GM21390 (cell line): ENCODE results near the gene GXYLT2.

Experiments used
- ATAC-seq: cut with Tn5 transposase; IDR thresholded peaks from one replicate; pipeline ENCODE4 v1.9.1; 2021; ENCODE audit not compliant: unreplicated experiment

The GXYLT2 gene

DNA sequence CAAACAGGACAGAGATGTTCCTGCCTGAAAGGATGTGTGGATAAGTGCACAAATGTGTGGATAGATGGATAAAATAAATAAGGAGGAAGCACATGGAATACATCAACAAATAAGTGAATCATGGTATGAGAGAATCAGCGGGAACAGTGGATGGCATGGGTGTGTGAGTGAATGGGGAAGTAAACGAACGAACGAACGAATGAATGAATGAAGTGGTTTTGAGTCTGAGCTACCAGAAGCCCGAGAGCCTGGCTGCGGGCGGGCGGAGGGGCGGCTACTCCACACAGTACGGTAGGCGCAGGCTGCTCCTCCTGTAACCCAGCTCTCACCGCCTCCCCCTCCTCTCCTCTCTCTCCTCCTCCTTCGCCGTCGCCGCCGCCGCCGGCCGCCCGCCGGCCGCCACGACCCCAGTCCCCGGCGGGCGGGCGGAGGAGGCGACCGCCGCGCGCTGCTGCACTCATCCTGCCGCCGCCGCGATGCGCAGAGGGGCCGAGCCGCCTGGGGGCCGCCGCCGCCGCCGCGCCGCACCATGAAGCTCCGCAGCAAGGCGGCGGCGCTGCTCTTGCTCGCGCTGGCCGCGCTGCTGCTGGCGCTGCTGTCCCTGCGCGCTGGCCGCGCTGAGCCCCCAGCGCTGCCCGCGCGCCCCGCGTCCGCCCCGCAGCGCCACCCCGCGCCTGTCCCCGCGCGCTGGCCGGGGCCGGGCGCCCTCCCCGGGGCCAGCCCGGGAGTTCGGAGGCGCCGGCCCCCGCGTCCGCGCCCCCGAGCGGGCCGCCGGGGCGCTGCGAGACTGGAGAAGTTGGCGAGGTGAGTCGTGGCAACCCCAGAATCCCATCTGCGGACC, at the start of gene GXYLT2:
GXYLT2 (plus strand) TSS at position 342 of the 841 bp plus-strand sequence; CDS start at position 530, 188 bp downstream.
- peak; percentile 71 for ATAC-seq

DNA sequence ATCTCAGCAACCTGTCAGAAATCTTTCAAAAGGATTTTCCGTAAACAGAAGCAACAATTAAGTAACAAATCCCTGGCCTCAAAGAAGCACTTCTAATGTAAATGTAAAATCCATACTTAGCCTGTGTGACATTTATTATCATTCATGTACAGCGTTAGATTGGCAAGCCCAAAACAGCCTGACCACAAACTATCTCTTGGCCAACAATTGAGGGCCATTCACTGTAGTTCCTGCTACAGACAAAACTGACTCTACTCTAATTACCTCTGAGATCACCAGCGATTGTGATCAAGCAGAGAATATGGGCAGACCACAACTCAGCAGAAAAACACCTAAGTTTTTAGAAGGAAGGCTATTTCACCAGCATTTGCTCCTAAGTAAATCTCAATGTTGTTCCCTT, 48.8 kb upstream of the GXYLT2 start:
- no peak for ATAC-seq

DNA sequence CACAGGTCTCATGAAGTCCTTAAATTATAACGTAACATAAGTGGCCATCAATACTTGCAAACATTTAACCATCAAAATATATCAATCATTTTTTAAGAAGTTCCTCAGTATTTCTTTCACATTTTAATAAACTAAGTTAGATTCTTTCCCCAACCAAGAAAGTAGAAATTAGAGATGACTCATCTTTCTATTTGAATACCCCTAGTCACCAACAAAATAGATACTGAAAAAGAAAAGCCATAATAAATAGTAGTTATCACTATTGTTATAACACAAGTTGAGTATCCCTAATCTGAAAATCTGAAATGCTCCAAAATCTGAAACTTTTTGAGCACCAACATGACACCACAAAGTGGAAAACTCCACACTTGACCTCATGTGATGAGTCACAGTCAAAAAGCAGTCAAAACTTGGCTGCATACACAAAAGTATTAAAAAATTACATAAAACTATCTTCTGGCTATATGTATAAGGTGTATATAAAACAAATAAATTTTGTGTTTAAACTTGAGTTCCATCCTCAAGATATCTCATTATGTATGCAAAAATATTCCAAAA, 43.3 kb upstream of the GXYLT2 start:
- peak; percentile 26 for ATAC-seq

- ATAC-seq: no peak
Measured at GRCh38 chr3:72846166-72846565, 41.7 kb upstream of the GXYLT2 start.

- ATAC-seq: no peak
Measured at GRCh38 chr3:72847282-72847681, 40.6 kb upstream of the GXYLT2 start.

GRCh38 chr3:72847751-72848702, 39.8 kb upstream of the GXYLT2 start, which contains the start of gene SHQ1:
Gene SHQ1, minus strand, starts transcription at chr3:72848445. Its CDS starts 105 bp downstream, at chr3:72848340.
- ATAC-seq: peak; percentile 88

GRCh38 chr3:72848703-72849081, 39.2 kb upstream of the GXYLT2 start:
- ATAC-seq: peak; percentile 50

DNA sequence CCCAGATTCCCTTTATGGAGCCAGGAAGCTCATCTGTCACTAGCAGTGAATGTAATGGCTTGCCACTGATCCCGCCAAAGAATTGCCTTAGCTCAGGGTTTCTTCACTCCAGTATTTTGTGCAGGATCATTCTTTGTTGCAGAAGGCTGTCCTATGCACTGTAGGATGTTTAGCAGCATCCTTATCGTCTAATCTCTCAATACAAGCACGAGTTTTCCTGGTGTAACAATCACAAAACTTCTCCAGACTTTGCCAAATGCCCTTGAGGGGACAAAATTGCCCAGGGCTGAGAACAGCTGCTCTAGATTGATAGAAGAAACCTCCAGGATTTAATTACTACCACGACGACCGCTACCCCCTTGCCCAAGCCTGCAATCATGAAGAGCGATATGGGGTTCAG, 32.8 kb upstream of the GXYLT2 start:
- ATAC-seq: no peak

DNA sequence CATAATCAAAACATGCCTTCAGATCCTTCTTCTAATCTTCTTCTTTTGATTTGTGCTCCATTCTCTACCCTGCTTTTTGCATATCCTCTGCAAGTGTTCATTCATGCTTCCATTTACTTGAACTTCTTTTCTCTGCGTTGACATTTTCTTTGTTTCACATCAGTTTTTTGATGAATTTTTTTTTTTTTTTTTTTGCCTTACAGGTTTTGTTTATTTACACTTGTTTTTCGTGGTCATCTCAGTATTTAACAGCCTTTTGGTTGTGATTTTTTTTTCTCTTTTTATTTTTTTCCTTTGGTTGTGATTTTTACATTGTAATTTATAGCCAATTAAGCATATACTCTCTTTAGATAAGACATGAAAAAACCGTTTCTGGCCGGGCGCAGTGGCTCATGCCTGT, 27.8 kb upstream of the GXYLT2 start:
- no peak for ATAC-seq

- ATAC-seq: no peak
Measured at GRCh38 chr3:72860846-72861245, 27.0 kb upstream of the GXYLT2 start.

- no peak for ATAC-seq
Measured at GRCh38 chr3:72862314-72863090, 25.3 kb upstream of the GXYLT2 start.

DNA sequence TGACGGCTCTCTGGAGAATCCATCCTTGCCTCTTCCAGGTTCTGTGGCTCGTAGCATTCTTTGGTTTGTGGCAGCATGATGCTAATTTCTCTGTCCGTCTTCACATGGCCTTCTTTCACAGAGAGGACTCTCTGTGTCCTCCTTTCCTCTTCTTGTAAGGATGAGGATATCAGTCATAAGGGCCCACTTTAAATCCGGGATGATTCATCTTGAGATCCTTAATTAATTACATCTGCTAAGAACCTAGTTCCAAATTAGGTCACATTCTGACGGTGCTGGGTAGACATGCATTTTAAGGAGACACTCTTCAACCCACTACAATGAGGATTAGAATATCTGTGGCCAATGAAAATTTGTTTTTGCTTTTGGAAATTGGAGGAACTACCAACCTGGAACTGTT, 15.7 kb upstream of the GXYLT2 start:
- ATAC-seq: no peak

- ATAC-seq: no peak
Measured at GRCh38 chr3:72887343-72887704, 522 bp upstream of the GXYLT2 start.

GRCh38 chr3:72888546-72889309, 882 bp downstream of the GXYLT2 start:
- no peak for ATAC-seq

- ATAC-seq: no peak
Measured at GRCh38 chr3:72889310-72890165, 1.7 kb downstream of the GXYLT2 start.

DNA sequence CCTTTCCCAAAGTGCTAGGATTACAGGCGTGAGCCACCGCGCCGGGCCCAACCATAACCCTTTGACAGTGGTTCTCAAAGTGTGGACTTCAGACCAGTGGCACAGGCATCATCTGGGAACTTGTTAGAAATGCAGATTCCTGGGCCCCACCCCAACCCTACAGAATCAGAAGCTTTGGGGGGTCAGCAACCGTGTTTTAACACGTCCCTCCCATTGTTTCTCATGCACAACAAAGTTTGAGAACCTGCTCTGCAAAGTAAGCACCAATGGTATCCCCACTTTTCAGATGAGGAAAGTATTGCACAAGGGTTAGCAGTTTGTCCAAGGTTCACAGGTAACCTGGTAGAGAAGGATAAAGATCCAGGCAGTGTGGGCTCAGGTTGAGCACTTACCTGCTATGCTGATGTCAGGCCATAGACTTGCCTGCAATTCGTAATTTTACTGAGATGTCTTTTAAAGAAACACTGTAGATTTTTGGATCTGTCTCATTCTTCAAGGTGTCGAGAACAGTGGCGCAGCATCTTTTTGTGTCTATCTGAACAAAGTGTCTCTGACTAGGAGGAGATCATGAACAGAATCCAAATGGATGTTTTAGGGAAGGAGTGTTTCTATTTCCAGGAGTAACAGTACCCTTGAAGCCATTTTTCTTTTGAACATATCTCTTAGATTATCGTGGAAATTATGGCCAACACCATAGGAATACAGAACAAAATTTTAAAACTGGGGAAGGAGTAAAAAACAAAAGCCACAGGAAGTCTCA, 2.5 kb downstream of the GXYLT2 start:
- no peak for ATAC-seq

DNA sequence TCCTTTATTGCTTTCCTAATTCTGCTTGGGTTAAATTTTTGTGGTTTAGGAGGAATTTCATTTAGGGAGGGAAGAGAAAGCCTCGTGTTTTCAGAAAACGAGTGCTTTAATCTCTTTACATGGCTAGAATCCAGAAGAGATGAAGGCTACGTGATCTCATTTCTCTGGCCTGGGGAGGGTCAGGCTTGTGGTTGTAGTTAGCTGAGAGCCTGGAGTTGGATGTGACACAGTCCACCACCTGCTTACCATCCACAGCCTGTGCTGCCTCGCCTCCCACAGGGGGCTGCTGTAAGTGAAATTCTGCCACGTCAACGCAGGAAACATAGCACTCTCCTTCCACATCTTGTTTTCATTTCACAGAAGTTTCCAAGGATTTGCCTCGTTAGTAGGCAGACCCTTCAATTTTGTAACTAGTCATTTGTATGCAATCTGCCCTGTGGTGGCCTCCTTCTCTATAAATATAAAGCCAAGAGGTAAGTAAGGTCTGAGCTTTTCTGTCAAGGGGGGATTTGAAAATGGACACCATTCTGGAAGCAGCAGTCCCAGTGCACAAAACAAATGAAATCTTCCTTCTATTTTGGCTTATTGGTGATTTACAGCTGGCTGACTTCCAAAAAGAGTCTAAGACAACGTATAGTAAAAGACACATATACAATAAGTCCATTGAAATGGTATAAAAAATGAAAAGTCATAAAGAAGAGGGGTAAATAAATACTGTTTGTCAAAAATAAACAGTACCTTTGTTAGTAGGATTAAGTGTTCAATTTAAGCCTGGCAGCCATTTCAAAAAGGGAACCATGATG, 3.4 kb downstream of the GXYLT2 start:
- no peak for ATAC-seq
